Peyer's patch (tissue), 4 donors: ENCODE measurements around the gene RAB35.

Experiments
- CTCF ChIP-seq, 6 experiments: fragments of 450-650 bp in 4 of 6; fragments of 200-600 bp in 2 of 6; sonication (generic) in 1 of 6; IDR thresholded peaks; one replicate each; pipeline ENCODE4 v1.5.1; 2017 to 2019; ENCODE audit warnings: antibody characterized with exemption in 6 of 6, mild to moderate bottlenecking in 3 of 6, moderate library complexity in 1 of 6
- POLR2A ChIP-seq, 2 donors: fragments of 450-650 bp; IDR thresholded peaks; one replicate each; pipeline ENCODE4 v1.5.1; 2017; ENCODE audit warnings: antibody characterized with exemption in 2 of 2, mild to moderate bottlenecking in 2 of 2, moderate library complexity in 2 of 2

GRCh38 chr12:120091371-120092090 is 25.0 kb downstream of the RAB35 start:
- TF ChIP-seq CTCF (IDR thresholded peaks at IDR 0.05) (no peak), POLR2A (IDR thresholded peaks at IDR 0.05) (no peak)
